Gastrocnemius medialis (tissue), 4 donors: Measurements from ENCODE around the gene BHMT.

Source experiments
- POLR2A ChIP-seq, 2 donors: fragments of 450-650 bp; IDR thresholded peaks; one replicate each; pipeline ENCODE4 v1.6.1; 2017; ENCODE audit warnings: antibody characterized with exemption in 2 of 2, mild to moderate bottlenecking in 2 of 2, moderate library complexity in 2 of 2
- TF ChIP-seq, protein P1 (sequence below), 5 experiments: fragments of 450-650 bp in 3 of 5; fragments of 200-600 bp in 2 of 5; sonication (generic) in 2 of 5; IDR thresholded peaks in 4 of 5; conservative IDR thresholded peaks in 1 of 5; 1 replicate in 4 of 5; 2 replicates in 1 of 5; pipeline ENCODE4 v1.5.1; 2016 to 2019; ENCODE audit warnings: antibody characterized with exemption in 5 of 5, mild to moderate bottlenecking in 3 of 5, moderate library complexity in 3 of 5

DNA sequence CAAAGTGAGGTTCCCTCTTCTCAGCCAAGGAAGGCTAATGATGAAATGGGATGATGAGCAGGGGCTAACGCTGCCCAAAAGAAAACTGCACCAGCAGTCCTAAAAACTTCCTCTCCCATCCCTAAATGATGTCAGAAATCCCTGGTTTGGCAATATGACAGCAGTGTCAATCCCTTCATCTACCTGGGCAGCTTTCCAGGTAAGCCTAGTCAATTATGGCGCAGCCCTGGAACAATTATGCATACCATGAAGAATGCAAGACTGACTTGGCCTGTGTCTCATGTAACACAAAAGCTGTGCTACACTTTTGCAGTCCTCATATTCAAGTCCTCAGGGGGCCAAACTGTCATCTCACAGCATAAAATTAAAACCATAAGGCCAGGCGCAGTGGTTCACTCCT is 49.2 kb upstream of the BHMT start:
- TF ChIP-seq, protein P1, sequence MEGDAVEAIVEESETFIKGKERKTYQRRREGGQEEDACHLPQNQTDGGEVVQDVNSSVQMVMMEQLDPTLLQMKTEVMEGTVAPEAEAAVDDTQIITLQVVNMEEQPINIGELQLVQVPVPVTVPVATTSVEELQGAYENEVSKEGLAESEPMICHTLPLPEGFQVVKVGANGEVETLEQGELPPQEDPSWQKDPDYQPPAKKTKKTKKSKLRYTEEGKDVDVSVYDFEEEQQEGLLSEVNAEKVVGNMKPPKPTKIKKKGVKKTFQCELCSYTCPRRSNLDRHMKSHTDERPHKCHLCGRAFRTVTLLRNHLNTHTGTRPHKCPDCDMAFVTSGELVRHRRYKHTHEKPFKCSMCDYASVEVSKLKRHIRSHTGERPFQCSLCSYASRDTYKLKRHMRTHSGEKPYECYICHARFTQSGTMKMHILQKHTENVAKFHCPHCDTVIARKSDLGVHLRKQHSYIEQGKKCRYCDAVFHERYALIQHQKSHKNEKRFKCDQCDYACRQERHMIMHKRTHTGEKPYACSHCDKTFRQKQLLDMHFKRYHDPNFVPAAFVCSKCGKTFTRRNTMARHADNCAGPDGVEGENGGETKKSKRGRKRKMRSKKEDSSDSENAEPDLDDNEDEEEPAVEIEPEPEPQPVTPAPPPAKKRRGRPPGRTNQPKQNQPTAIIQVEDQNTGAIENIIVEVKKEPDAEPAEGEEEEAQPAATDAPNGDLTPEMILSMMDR (IDR thresholded peaks at IDR 0.05 in 4 of 5, conservative IDR thresholded peaks at IDR 0.05 in 1 of 5): no peak
- no peak for TF ChIP-seq POLR2A (IDR thresholded peaks at IDR 0.05)
